Measurements from ENCODE around the gene CPB2. TPM values are rescaled to one million over a fixed set of nuclear protein-coding genes. Genes with fewer than 3 reads are reported as not detected.

CPB2 gene
- total and polyA plus RNA-seq, 9 of the 15 experiments (the other 6 are each of a cell fraction or from before 2014, with no cell fraction given) = 0.03 to 0.16 (median 0.07) TPM; not detected in 6

DNA sequence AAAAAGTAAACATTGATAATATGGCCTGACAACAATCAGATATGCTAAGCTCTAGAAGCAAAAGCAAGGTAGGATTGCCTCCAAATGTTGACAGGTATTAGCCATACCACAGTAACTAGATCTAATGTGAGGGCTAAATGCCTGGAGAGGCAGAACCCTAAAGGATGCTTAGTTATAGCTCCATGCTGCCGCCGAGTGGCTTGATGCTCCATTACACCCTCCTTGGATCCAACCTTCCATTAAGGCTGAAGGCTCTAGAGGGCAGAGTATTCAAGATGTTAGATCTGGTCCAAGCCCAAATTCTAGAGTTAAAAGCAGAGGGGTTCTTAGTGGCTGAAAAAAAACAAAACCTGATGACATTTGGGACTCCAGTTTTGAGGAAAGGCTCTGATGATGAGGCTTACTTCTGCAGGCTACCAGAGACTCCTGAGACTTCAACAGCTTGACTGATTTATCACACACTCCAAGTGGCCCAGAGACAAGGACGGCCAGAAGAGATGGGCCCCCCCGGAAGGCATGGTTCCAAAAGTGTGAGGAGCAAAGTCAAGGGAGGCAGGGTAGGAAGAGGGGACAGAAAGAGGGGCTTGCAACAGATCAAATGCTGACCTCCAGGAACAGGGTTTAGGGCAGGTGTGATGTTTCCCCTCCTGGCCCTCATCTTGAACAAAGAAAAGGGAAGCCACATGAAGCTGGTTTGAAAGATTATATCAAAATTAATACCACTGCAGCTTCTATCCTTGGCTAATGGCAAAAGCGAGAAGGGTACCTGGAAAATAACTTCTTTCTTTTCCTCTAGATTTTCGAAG lies 21.9 kb upstream of the CPB2 start:
- WGBS (ENCODE audit: insufficient coverage, low coverage, missing lambda C conversion rate) = 43% methylated on average over 5 of the region's 6 CpGs
- H3K4me2 ChIP-seq (ENCODE audit: insufficient read depth, low read length) = no peak overlapping the region
- H3K27ac ChIP-seq (ENCODE audit: extremely low read depth, low read depth, low read length) = no peak overlapping the region
- no peaks in the 10 kb centered on the region for H3K27me3 ChIP-seq (ENCODE audit: control insufficient read depth in 2 of 2, insufficient read depth in 2 of 2, low read length in 2 of 2)
- H3K4me1 ChIP-seq (replicated peaks in 1 of 2; ENCODE audit: control insufficient read depth in 2 of 2, insufficient read depth in 2 of 2, low read length in 2 of 2) = peaks cover 0 to 20% of the 10 kb centered on the region in 2 experiments; a peak in 3 of 5 replicates
- H4K20me1 ChIP-seq (replicated peaks; ENCODE audit: control insufficient read depth, insufficient read depth, low read length) = no peaks in the 10 kb centered on the region
- peak; percentile 66 to 81 (median 67) for DNase-seq (ENCODE audit: extremely low read depth in 1 of 4, low spot score in 3 of 4)
- FAIRE-seq = peak; percentile 91
- H3K4me3 ChIP-seq = no peak overlapping the region
- H3K9me3 ChIP-seq (replicated peaks; ENCODE audit: control insufficient read depth, insufficient read depth, low read depth, low read length) = no peaks in the 10 kb centered on the region
- ChIA-PET POLR2A (interaction anchor here (0.7 to 1.1 kb wide), 4 partner anchors 14 to 288 kb away, joined by 3 to 4 read pairs (median 4); no protein-coding TSS in a partner anchor), CTCF (ENCODE audit: low intra/inter-chr PET ratio) (interaction anchor here (0.7 to 1.6 kb wide), 6 partner anchors 75 to 615 kb away, joined by 3 to 8 read pairs (median 4); no protein-coding TSS in a partner anchor)
- in situ Hi-C loops (cut with MboI) = no loop called here
- peak; percentile 95 for ATAC-seq
- H3K79me2 ChIP-seq (ENCODE audit: control insufficient read depth, insufficient read depth, low read length) = no peaks in the 10 kb centered on the region
- intact Hi-C loops (cut with micrococcal nuclease) = loop anchor here (1.0 to 5.0 kb wide), 5 partner anchors 55 to 320 kb away; partner anchors contain the start of gene ZC3H13
- no TSS peak for BruUV-seq (replicated peaks)
- peaks cover 53% of the 10 kb centered on the region; the same call in 2 of the 3 replicates for H3K36me3 ChIP-seq (ENCODE audit: control insufficient read depth, insufficient read depth, low read length)
- H3K9ac ChIP-seq (ENCODE audit: insufficient read depth in 1 of 2, low read depth in 2 of 2, low read length in 2 of 2) = no peak overlapping the region
- no peak overlapping the region for H2AFZ ChIP-seq (ENCODE audit: low read depth, low read length)
- no peaks in the 10 kb centered on the region for H3K9me1 ChIP-seq (ENCODE audit: control insufficient read depth, insufficient read depth, low read length)
- TF ChIP-seq ZNF239 (CRISPR knock-in tag; IDR thresholded peaks at IDR 0.05) (peak; percentile 43; the same call in 1 of the 2 replicates), SETDB1 (IDR thresholded peaks at IDR 0.05; ENCODE audit: low read length) (no peak), HMBOX1 (IDR thresholded peaks at IDR 0.05) (peak; percentile 48; the same call in 1 of the 2 replicates), PML (IDR thresholded peaks at IDR 0.05; ENCODE audit: low read length) (0 out of 2 replicates have a peak, but pooled peaks have one; percentile 13), ZNF445 (CRISPR knock-in tag; IDR thresholded peaks at IDR 0.05; ENCODE audit: low read depth) (no peak), ZNF384 (IDR thresholded peaks at IDR 0.05; ENCODE audit: low read depth, low read length) (no peak), RBM22 (IDR thresholded peaks at IDR 0.05; ENCODE audit: low read depth, low read length, poor library complexity, severe bottlenecking) (no peak), STAG1 (CRISPR knock-in tag; IDR thresholded peaks at IDR 0.05; ENCODE audit: borderline replicate concordance) (peak; percentile 38; the same call in 1 of the 2 replicates), CREM (IDR thresholded peaks at IDR 0.05; ENCODE audit: low read depth) (0 out of 2 replicates have a peak, but pooled peaks have one; percentile 12), SAFB2 (IDR thresholded peaks at IDR 0.05; ENCODE audit: borderline replicate concordance, low read depth, low read length, severe bottlenecking) (no peak), ARID3A (IDR thresholded peaks at IDR 0.05; ENCODE audit: borderline replicate concordance, low read depth, low read length) (peak; percentile 53; the same call in 1 of the 2 replicates)
- TF ChIP-seq, protein P1, sequence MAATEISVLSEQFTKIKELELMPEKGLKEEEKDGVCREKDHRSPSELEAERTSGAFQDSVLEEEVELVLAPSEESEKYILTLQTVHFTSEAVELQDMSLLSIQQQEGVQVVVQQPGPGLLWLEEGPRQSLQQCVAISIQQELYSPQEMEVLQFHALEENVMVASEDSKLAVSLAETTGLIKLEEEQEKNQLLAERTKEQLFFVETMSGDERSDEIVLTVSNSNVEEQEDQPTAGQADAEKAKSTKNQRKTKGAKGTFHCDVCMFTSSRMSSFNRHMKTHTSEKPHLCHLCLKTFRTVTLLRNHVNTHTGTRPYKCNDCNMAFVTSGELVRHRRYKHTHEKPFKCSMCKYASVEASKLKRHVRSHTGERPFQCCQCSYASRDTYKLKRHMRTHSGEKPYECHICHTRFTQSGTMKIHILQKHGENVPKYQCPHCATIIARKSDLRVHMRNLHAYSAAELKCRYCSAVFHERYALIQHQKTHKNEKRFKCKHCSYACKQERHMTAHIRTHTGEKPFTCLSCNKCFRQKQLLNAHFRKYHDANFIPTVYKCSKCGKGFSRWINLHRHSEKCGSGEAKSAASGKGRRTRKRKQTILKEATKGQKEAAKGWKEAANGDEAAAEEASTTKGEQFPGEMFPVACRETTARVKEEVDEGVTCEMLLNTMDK (IDR thresholded peaks at IDR 0.05; ENCODE audit: borderline replicate concordance, insufficient read depth, low read depth, low read length, poor library complexity, severe bottlenecking) = peak; percentile 28
- TF ChIP-seq, protein P2, sequence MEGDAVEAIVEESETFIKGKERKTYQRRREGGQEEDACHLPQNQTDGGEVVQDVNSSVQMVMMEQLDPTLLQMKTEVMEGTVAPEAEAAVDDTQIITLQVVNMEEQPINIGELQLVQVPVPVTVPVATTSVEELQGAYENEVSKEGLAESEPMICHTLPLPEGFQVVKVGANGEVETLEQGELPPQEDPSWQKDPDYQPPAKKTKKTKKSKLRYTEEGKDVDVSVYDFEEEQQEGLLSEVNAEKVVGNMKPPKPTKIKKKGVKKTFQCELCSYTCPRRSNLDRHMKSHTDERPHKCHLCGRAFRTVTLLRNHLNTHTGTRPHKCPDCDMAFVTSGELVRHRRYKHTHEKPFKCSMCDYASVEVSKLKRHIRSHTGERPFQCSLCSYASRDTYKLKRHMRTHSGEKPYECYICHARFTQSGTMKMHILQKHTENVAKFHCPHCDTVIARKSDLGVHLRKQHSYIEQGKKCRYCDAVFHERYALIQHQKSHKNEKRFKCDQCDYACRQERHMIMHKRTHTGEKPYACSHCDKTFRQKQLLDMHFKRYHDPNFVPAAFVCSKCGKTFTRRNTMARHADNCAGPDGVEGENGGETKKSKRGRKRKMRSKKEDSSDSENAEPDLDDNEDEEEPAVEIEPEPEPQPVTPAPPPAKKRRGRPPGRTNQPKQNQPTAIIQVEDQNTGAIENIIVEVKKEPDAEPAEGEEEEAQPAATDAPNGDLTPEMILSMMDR (IDR thresholded peaks at IDR 0.05 in 2 of 3, conservative IDR thresholded peaks at IDR 0.05 in 1 of 3; ENCODE audit: insufficient read depth in 2 of 3, low read depth in 1 of 3, low read length in 3 of 3) = peak; percentile 86 to 98 (median 98)
